Measurements from ENCODE around the gene ZNF799.
"Not testable (repeated sequence)": the region's sequence is repeated elsewhere in the genome, so short reads cannot be mapped to it uniquely, and the experiment has no call there.

The ZNF799 gene

DNA sequence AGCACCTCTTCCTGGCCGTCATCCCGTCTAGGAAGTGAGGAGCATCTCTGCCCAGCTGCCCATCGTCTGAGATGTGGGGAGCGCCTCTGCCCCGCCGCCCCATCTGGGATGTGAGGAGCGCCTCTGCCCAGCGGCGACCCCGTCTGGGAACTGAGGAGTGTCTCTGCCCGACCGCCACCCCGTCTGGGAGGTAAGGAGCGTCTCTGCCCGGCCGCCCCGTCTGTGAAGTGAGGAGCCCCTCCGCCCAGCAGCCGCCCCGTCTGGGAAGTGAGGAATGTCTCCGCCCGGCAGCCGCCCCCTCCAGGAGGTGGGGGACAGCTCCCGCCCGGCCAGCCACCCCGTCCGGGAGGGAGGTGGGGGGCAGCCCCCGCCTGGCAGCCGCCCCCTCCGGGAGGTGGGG is 38.8 kb downstream of the ZNF799 start:
- not testable (repeated sequence) for DNase-seq

DNA sequence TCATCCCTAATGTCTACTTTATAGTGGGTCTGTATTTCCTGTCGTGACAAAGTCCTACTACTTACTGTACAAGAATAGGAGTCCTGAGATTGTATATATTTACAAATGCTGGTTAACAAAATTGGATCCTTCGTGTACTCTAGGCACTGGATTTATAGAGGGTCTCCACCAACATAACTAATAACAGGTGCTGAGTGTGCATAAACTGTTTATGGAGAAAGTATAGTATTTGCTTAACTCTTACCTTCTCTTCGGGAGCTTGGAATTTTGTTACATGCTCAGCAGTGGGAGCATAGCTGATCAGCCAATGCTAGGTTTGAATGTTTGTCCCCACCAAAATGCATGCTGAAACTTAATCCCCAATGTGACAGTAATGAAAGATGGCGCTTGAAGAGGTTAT is 47.7 kb downstream of the ZNF799 start:
- DNase-seq, result no peak

DNA sequence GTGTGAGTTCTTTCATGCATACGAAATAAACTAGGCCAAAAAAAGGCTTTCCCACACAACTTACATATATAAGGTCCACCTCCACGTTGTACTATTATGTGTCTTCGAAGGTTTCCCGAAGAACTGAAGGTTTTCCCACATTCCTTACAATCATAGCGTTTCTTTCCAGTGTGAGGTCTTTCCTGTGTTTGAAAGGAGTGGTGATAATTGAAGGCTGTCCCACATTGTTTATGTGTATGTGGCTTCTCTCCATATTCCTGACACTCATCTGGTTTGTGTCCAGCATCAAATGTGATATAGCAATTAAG is 50.2 kb downstream of the ZNF799 start:
- no peak for DNase-seq

DNA sequence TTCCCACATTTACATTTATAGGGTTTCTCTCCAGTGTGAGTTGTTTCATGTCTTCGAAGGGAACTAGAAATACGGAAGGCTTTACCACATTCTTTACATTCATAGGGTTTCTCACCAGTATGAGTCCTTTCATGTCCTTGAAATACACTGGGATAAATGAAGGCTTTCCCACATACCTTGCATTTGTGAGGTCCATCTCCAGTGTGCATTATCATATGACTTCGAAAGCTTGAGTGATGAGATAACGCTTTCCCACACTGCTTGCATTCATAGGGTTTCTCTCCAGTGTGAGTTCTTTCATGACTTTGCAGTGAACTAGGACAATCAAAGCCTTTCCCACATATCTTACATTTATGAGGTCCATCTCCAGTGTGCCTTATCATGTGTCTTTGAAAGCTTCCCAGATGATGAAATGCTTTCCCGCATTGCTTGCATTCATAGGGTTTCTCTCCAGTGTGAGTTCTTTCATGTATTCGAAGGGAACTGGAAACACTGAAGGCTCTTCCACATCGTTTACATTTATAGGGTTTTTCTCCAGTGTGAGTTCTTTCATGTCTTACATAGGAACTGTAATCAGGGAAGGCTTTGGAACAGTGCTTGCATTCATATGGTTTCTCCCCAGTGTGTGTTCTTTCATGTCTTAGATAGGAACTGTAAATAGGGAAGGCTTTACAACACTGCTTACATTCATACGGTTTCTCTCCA is 50.7 kb downstream of the ZNF799 start:
- DNase-seq, result no peak

DNA sequence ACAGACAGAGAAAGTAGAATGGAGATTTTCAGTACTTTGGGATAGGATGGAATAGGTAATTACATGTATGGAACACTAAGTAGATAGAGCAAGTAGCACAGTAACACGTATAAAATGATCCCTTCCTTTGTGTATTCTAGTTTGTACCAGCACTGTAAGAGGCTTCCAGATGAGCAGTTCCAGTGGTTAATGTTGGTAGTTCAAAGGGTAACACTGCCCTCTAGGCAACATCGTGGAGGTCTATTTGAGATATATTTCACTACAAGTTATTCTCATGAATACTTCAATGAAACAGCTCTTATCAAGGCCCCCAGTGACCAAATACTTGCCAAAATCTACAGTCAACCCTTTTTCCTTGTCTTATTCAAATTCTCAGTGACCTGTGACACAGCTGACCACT is 54.2 kb downstream of the ZNF799 start:
- no peak for DNase-seq

DNA sequence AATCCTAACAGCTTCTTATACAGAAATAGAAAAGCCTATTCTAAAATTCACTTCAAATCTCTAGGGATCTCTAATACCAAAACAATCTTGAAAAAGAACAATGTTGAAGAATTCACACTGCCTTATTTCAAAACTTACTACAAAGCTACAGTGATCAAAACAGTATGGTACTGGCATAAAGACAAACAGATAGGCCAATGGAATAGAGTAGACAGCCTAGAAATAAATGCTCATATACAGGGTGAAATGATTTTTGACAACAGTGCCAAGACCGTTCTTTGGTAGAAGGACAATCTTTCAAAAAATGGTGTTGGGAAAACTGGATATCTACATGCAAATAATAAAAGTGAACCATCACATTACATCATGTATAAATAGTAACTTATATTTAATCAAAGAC is 55.9 kb downstream of the ZNF799 start:
- no peak for DNase-seq
